WTC11 (cell line): Measurements from ENCODE around the gene GOLPH3. TPM values are rescaled to one million over a fixed set of nuclear protein-coding genes. Genes with fewer than 3 reads are reported as not detected.
A peak's percentile ranks its signal among the peaks of the same experiment; 100 is the strongest.

Experiments
- ATAC-seq: fragments of 200-7000 bp; cut with Tn5 transposase; 2 replicates; pipeline ENCODE4 v1.10.0; 2021; ENCODE audit warnings: mild to moderate bottlenecking, moderate library complexity
- CTCF ChIA-PET: fragments of 300-600 bp; sonication (Branson Sonifier 250); formaldehyde crosslinking; loops from one replicate; lab custom pipeline; 2021; ENCODE audit warnings: antibody characterized with exemption; lab: Charles Lee
- POLR2A ChIA-PET: fragments of 350-600 bp; sonication (Branson Sonifier 250); formaldehyde crosslinking; loops from one replicate; lab custom pipeline; 2021; ENCODE audit warnings: antibody characterized with exemption; lab: Charles Lee
- DNase-seq: peaks from one replicate; pipeline ENCODE4 v3.0.0; 2021; ENCODE audit warnings: low spot score
- H3K27ac Mint-ChIP-seq: 2 replicates; pipeline ENCODE4 v1.8.0; 2021; ENCODE audit warnings: mixed read lengths
- H3K27me3 Mint-ChIP-seq: 2 replicates; pipeline ENCODE4 v1.8.0; 2021; ENCODE audit warnings: low read depth, mild to moderate bottlenecking, moderate library complexity, mixed read lengths
- H3K36me3 Mint-ChIP-seq: 2 replicates; pipeline ENCODE4 v1.8.0; 2021; ENCODE audit warnings: mixed read lengths
- H3K4me1 Mint-ChIP-seq: 2 replicates; pipeline ENCODE4 v1.8.0; 2022; ENCODE audit warnings: mixed read lengths
- H3K4me3 Mint-ChIP-seq: 2 replicates; pipeline ENCODE4 v1.8.0; 2021; ENCODE audit warnings: mild to moderate bottlenecking, moderate library complexity, mixed read lengths
- H3K9me3 Mint-ChIP-seq: 2 replicates; pipeline ENCODE4 v1.8.0; 2021; ENCODE audit warnings: mixed read lengths
- ARID4B ChIP-seq: sonication (generic); formaldehyde crosslinking; IDR thresholded peaks from 2 replicates; pipeline ENCODE4 v1.8.0; 2023; ENCODE audit warnings: missing genetic modification reagents, mild to moderate bottlenecking, borderline replicate concordance
- ATF1 ChIP-seq: sonication (generic); formaldehyde crosslinking; IDR thresholded peaks from 2 replicates; pipeline ENCODE4 v1.8.1; 2023; ENCODE audit warnings: mild to moderate bottlenecking, moderate library complexity, missing genetic modification reagents
- ETV6 ChIP-seq: sonication (generic); formaldehyde crosslinking; IDR thresholded peaks from 2 replicates; pipeline ENCODE4 v1.8.1; 2022; ENCODE audit warnings: mild to moderate bottlenecking, missing genetic modification reagents
- FOXJ3 ChIP-seq: sonication (generic); formaldehyde crosslinking; IDR thresholded peaks from 2 replicates; pipeline ENCODE4 v1.9.0; 2021; ENCODE audit warnings: missing genetic modification reagents, mild to moderate bottlenecking, borderline replicate concordance
- GTF2I ChIP-seq: fragments of 250-450 bp; sonication (Bioruptor Pico); conservative IDR thresholded peaks from 2 replicates; pipeline ENCODE4 v1.4.0; 2021; ENCODE audit warnings: mild to moderate bottlenecking
- NR2C2 ChIP-seq: sonication (generic); formaldehyde crosslinking; IDR thresholded peaks from 2 replicates; pipeline ENCODE4 v1.8.0; 2022; ENCODE audit warnings: mild to moderate bottlenecking, missing genetic modification reagents
- STAT6 ChIP-seq: sonication (generic); formaldehyde crosslinking; conservative IDR thresholded peaks from 2 replicates; pipeline ENCODE4 v1.8.1; 2023; ENCODE audit warnings: mild to moderate bottlenecking, low read depth, missing genetic modification reagents, moderate library complexity
- TCF7 ChIP-seq: sonication (generic); formaldehyde crosslinking; IDR thresholded peaks from 2 replicates; pipeline ENCODE4 v1.8.0; 2022; ENCODE audit warnings: mild to moderate bottlenecking, low read depth, missing genetic modification reagents, moderate library complexity
- TEAD1 ChIP-seq: sonication (generic); formaldehyde crosslinking; IDR thresholded peaks from 2 replicates; pipeline ENCODE4 v1.8.0; 2022; ENCODE audit warnings: mild to moderate bottlenecking, missing genetic modification reagents
- ZNF263 ChIP-seq: sonication (generic); formaldehyde crosslinking; IDR thresholded peaks from 2 replicates; pipeline ENCODE4 v1.8.1; 2022; ENCODE audit warnings: low read depth, mild to moderate bottlenecking, moderate library complexity, missing genetic modification reagents
- total RNA-seq: library from RNA; stranded (reverse); gene quantifications from 3 replicates; pipeline ENCODE4 v1.2.3, GENCODE V29; 2021
- TF ChIP-seq, protein P1 (sequence below): fragments of 250-450 bp; sonication (Bioruptor Pico); IDR thresholded peaks from 2 replicates; pipeline ENCODE4 v1.9.0; 2021; ENCODE audit warnings: mild to moderate bottlenecking
- TF ChIP-seq, protein P2 (sequence below): sonication (generic); formaldehyde crosslinking; IDR thresholded peaks from 2 replicates; pipeline ENCODE4 v1.8.0; 2023; ENCODE audit warnings: mild to moderate bottlenecking, missing genetic modification reagents

The GOLPH3 gene
- total RNA-seq, 1 experiment from 2014 or later: 101 TPM

DNA sequence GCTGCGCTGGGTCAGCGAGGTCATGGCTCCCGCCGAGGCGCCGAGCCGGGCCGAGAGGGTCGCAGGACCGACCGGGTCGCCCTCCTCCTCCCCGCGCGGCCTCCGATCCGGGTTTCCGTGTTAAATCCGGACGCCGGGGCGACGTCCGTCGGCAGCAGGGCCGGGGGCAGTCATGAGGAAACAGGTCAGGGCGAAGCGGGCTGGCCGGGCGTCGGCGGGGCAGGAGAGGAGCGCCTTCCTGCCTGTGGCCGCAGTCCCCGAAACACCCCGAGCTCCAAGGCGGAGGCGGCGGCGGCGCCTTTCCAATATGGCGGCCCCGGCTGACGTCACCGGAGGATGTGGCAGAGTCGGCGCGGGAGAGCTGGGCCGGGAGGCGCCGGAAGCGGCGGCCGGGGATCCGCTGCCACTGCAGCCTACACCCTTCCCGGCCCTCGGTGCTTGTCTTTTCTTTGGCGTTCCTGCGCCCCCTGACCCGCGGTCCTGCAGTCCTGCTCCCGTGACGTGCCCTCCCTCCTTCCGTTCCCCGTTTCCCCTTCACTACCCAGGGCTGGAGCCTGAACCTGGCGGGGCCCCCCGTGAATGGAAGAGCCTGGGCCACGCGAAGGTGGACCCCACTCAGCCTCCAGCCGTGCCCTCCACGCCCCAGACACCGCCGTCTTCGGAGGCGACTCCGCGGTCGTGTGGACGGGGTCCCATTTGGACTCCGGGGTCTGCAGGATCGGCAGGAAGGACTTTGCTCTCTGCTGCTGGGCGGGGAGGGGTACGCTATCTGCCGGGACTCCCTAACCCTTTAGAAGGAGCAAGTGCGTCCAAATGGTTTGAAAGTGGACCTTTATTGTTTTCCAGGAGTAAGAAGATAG is at the start of gene GOLPH3 (continued):
- TF ChIP-seq ETV6 (CRISPR knock-in tag) (0 out of 2 replicates have a peak, but pooled peaks have one; percentile 31), ZNF263 (no peak)
- TF ChIP-seq, protein P1, sequence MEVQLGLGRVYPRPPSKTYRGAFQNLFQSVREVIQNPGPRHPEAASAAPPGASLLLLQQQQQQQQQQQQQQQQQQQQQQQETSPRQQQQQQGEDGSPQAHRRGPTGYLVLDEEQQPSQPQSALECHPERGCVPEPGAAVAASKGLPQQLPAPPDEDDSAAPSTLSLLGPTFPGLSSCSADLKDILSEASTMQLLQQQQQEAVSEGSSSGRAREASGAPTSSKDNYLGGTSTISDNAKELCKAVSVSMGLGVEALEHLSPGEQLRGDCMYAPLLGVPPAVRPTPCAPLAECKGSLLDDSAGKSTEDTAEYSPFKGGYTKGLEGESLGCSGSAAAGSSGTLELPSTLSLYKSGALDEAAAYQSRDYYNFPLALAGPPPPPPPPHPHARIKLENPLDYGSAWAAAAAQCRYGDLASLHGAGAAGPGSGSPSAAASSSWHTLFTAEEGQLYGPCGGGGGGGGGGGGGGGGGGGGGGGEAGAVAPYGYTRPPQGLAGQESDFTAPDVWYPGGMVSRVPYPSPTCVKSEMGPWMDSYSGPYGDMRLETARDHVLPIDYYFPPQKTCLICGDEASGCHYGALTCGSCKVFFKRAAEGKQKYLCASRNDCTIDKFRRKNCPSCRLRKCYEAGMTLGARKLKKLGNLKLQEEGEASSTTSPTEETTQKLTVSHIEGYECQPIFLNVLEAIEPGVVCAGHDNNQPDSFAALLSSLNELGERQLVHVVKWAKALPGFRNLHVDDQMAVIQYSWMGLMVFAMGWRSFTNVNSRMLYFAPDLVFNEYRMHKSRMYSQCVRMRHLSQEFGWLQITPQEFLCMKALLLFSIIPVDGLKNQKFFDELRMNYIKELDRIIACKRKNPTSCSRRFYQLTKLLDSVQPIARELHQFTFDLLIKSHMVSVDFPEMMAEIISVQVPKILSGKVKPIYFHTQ (CRISPR knock-in tag): no peak

DNA sequence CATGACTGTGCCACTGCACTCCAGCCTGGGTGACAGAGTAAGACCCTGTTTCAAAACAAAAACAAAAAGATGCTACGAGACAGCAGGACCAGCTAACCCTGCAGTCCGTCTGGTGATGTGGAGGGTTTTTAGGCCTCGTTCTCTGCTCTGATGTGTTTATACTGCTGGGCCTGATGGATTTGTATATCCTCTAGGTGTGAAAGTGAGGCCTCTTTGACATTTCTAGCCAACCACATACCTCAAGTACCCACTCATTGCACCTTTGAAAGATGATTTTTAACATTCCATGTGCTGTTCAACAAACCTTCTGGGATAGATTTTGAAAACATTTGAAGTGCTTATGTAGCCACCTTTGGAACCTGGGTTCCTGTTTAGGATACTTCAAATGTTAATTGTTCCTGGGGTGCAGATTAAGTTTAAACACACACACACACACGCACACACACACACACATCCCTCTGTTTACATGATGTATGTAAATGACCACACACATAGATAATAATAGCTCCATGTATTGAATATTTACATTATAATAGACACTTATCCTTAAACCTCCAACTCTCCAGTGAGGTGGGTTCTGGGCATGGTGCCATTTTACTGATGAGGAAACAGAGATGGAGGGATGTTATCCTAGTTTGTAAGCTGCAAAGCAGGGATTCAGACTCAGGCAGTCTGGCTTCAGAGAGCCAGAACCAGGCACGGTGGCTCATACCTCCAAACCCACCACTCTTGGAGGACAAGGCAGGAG is 48.8 kb upstream of the GOLPH3 start:
- H3K27ac Mint-ChIP-seq: no peak overlapping the region
- H3K9me3 Mint-ChIP-seq: peaks cover 3% of the 10 kb centered on the region; the same call in 1 of the 2 replicates
- POLR2A ChIA-PET: no interaction called here
- H3K27me3 Mint-ChIP-seq: no peaks in the 10 kb centered on the region; the same call in 1 of the 2 replicates
- DNase-seq: no peak
- CTCF ChIA-PET: interaction anchor here (1.8 kb wide), 1 partner anchor 106 kb away, joined by 4 read pairs; no protein-coding TSS in a partner anchor
- no peak overlapping the region for H3K4me3 Mint-ChIP-seq
- no peak for ATAC-seq
- TF ChIP-seq STAT6 (no peak), NR2C2 (CRISPR knock-in tag) (no peak), ATF1 (CRISPR knock-in tag) (no peak), TEAD1 (CRISPR knock-in tag) (no peak), ARID4B (CRISPR knock-in tag) (no peak)
- H3K36me3 Mint-ChIP-seq: peaks cover 9% of the 10 kb centered on the region
- peaks cover 20% of the 10 kb centered on the region for H3K4me1 Mint-ChIP-seq

GRCh38 chr5:32217886-32218396 is 43.8 kb upstream of the GOLPH3 start:
- POLR2A ChIA-PET: no interaction called here
- DNase-seq: no peak
- H3K4me3 Mint-ChIP-seq: no peak overlapping the region
- H3K9me3 Mint-ChIP-seq: no peaks in the 10 kb centered on the region
- ATAC-seq: no peak
- H3K27me3 Mint-ChIP-seq: no peaks in the 10 kb centered on the region
- no peak overlapping the region for H3K27ac Mint-ChIP-seq
- H3K36me3 Mint-ChIP-seq: no peaks in the 10 kb centered on the region
- H3K4me1 Mint-ChIP-seq: peaks cover 9% of the 10 kb centered on the region; the same call in 1 of the 2 replicates
- CTCF ChIA-PET: interaction anchor here (1.5 kb wide), 1 partner anchor 14 kb away, joined by 5 read pairs; no protein-coding TSS in a partner anchor
- no peak for TF ChIP-seq FOXJ3 (CRISPR knock-in tag)
- TF ChIP-seq, protein P2, sequence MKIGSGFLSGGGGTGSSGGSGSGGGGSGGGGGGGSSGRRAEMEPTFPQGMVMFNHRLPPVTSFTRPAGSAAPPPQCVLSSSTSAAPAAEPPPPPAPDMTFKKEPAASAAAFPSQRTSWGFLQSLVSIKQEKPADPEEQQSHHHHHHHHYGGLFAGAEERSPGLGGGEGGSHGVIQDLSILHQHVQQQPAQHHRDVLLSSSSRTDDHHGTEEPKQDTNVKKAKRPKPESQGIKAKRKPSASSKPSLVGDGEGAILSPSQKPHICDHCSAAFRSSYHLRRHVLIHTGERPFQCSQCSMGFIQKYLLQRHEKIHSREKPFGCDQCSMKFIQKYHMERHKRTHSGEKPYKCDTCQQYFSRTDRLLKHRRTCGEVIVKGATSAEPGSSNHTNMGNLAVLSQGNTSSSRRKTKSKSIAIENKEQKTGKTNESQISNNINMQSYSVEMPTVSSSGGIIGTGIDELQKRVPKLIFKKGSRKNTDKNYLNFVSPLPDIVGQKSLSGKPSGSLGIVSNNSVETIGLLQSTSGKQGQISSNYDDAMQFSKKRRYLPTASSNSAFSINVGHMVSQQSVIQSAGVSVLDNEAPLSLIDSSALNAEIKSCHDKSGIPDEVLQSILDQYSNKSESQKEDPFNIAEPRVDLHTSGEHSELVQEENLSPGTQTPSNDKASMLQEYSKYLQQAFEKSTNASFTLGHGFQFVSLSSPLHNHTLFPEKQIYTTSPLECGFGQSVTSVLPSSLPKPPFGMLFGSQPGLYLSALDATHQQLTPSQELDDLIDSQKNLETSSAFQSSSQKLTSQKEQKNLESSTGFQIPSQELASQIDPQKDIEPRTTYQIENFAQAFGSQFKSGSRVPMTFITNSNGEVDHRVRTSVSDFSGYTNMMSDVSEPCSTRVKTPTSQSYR (CRISPR knock-in tag): no peak
- no peak for TF ChIP-seq TCF7 (CRISPR knock-in tag)
- no peak for TF ChIP-seq ARID4B (CRISPR knock-in tag)
- no peak for TF ChIP-seq GTF2I
